ENCODE measurements around the gene CDK8. TPM values are rescaled to one million over a fixed set of nuclear protein-coding genes. Genes with fewer than 3 reads are reported as not detected.

Gene CDK8
- total and polyA plus RNA-seq, 10 of the 15 experiments (the other 5 are each of a cell fraction or from before 2014, with no cell fraction given): 8.6 to 23.5 (median 12.5) TPM

DNA sequence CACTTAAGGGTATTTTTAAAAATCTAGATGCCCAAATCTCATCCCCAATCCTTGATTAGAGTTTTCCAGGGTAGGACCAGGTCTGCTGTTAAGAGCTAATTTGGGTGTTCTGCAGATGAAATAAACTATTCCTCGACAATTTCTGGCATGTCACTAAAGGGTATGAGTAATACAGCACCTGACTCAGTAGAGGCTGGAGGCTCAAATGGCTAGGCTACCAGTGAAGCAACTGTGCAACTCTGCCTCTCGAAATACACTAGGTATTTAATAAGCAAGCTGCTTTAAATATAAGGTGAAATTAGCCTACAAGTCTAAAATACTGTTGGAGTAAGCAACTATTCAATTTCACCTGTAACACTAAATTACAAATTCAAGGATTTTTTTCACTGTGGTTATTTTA lies 33.4 kb upstream of the CDK8 start:
- ATAC-seq (no peak), FAIRE-seq (no peak), DNase-seq (ENCODE audit: low read depth, low spot score) (no peak)
- 46% methylated on average over 2 of the region's 2 CpGs for WGBS (ENCODE audit: insufficient coverage, insufficient replicate concordance, low lambda C conversion rate, missing lambda C conversion rate)
- RAD21 ChIA-PET (ENCODE audit: unreplicated experiment): interaction anchor here (1.2 kb wide), 1 partner anchor 276 kb away, joined by 3 read pairs; no protein-coding TSS in a partner anchor
- Histone ChIP-seq H3K79me2 (ENCODE audit: control insufficient read depth, insufficient read depth, low read length) (peaks cover 28% of the 10 kb centered on the region), H4K20me1 (ENCODE audit: control insufficient read depth, insufficient read depth) (no peaks in the 10 kb centered on the region), H3K4me3 (peak overlapping the region; percentile 86), H3K4me1 (ENCODE audit: control insufficient read depth, insufficient read depth, low read length) (peaks cover 4% of the 10 kb centered on the region), H3K9me3 (replicated peaks; ENCODE audit: control insufficient read depth, insufficient read depth, low read length) (no peaks in the 10 kb centered on the region), H3K27ac (ENCODE audit: control insufficient read depth, insufficient read depth) (peak overlapping the region; percentile 99), H3K27me3 (replicated peaks in 1 of 2; ENCODE audit: control insufficient read depth in 2 of 2, insufficient read depth in 2 of 2, low read length in 1 of 2) (no peaks in the 10 kb centered on the region), H3K9ac (ENCODE audit: control insufficient read depth, insufficient read depth, low read length) (peak overlapping the region; percentile 99; the same call in 1 of the 2 replicates), H3K36me3 (ENCODE audit: control insufficient read depth in 2 of 2, insufficient read depth in 2 of 2, low read length in 1 of 2) (peaks cover 0 to 18% of the 10 kb centered on the region in 2 experiments; a peak in 2 of 4 replicates), H3K4me2 (ENCODE audit: control insufficient read depth, insufficient read depth) (peak overlapping the region; percentile 80), H2AFZ (ENCODE audit: control insufficient read depth, low read depth, low read length) (no peak overlapping the region)
- SMC1A ChIA-PET (ENCODE audit: uncharacterized antibody, unreplicated experiment): interaction anchor here (0.6 kb wide), 1 partner anchor 37 kb away, joined by 3 read pairs; no protein-coding TSS in a partner anchor
- in situ Hi-C loops (cut with MboI): no loop called here
- POLR2A ChIA-PET: interaction anchor here (0.9 kb wide), 1 partner anchor 36 kb away, joined by 3 read pairs; no protein-coding TSS in a partner anchor
- CTCF ChIA-PET: interaction anchor here (1.5 to 7.8 kb wide), 3 partner anchors 34 to 262 kb away, joined by 4 to 48 read pairs (median 4); no protein-coding TSS in a partner anchor
- no TSS peak for BruUV-seq (replicated peaks)
- intact Hi-C loops (cut with micrococcal nuclease; ENCODE audit: unreplicated experiment): loop anchor here (2.0 kb wide), 2 partner anchors 34 kb away; partner anchors contain the start of gene CDK8
- TF ChIP-seq GABPA (IDR thresholded peaks at IDR 0.05; ENCODE audit: low read depth): no peak
- TF ChIP-seq SMC3 (IDR thresholded peaks at IDR 0.05; ENCODE audit: borderline replicate concordance, low read length): no peak
- no peak for TF ChIP-seq STAT3 (IDR thresholded peaks at IDR 0.05; ENCODE audit: low read depth, low read length)
- TF ChIP-seq, protein P1, sequence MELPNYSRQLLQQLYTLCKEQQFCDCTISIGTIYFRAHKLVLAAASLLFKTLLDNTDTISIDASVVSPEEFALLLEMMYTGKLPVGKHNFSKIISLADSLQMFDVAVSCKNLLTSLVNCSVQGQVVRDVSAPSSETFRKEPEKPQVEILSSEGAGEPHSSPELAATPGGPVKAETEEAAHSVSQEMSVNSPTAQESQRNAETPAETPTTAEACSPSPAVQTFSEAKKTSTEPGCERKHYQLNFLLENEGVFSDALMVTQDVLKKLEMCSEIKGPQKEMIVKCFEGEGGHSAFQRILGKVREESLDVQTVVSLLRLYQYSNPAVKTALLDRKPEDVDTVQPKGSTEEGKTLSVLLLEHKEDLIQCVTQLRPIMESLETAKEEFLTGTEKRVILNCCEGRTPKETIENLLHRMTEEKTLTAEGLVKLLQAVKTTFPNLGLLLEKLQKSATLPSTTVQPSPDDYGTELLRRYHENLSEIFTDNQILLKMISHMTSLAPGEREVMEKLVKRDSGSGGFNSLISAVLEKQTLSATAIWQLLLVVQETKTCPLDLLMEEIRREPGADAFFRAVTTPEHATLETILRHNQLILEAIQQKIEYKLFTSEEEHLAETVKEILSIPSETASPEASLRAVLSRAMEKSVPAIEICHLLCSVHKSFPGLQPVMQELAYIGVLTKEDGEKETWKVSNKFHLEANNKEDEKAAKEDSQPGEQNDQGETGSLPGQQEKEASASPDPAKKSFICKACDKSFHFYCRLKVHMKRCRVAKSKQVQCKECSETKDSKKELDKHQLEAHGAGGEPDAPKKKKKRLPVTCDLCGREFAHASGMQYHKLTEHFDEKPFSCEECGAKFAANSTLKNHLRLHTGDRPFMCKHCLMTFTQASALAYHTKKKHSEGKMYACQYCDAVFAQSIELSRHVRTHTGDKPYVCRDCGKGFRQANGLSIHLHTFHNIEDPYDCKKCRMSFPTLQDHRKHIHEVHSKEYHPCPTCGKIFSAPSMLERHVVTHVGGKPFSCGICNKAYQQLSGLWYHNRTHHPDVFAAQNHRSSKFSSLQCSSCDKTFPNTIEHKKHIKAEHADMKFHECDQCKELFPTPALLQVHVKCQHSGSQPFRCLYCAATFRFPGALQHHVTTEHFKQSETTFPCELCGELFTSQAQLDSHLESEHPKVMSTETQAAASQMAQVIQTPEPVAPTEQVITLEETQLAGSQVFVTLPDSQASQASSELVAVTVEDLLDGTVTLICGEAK (IDR thresholded peaks at IDR 0.05; ENCODE audit: borderline replicate concordance): no peak
- no peak for TF ChIP-seq RFX5 (IDR thresholded peaks at IDR 0.05; ENCODE audit: low read depth, low read length)
- no peak for TF ChIP-seq BCL11A (IDR thresholded peaks at IDR 0.05; ENCODE audit: low read depth, low read length)
- TF ChIP-seq MYB (IDR thresholded peaks at IDR 0.05; ENCODE audit: borderline replicate concordance, low read depth, low read length): no peak
- no peak for TF ChIP-seq HDGF (IDR thresholded peaks at IDR 0.05)
- TF ChIP-seq MYC (IDR thresholded peaks at IDR 0.05; ENCODE audit: insufficient read depth, insufficient read length, insufficient replicate concordance, low read length, severe bottlenecking): no peak
- TF ChIP-seq MTA3 (IDR thresholded peaks at IDR 0.05; ENCODE audit: borderline replicate concordance, low read length): no peak
- no peak for TF ChIP-seq ZBTB4 (CRISPR knock-in tag; IDR thresholded peaks at IDR 0.05)
- TF ChIP-seq POLR2AphosphoS2 (IDR thresholded peaks at IDR 0.05; ENCODE audit: low read depth, low read length): no peak
- no peak for TF ChIP-seq IKZF2 (IDR thresholded peaks at IDR 0.05)

Measured in GM12878 (cell line).